RWPE2 (cell line): ENCODE measurements around the gene HS3ST4.

Source experiments
- ATAC-seq: fragments of 200-7000 bp; cut with Tn5 transposase; 3 replicates; pipeline ENCODE4 v1.9.1; 2021; ENCODE audit warnings: low read depth
- DNase-seq: peaks from one replicate; pipeline ENCODE4 v3.0.0-alpha.2; 2020; ENCODE audit warnings: low spot score
- H3K27ac ChIP-seq: fragments of 450-650 bp; 2 replicates; pipeline ENCODE4 v1.5.1; 2017; ENCODE audit warnings: mild to moderate bottlenecking; ENCODE audit not compliant: poor library complexity, severe bottlenecking
- H3K27me3 ChIP-seq: fragments of 250-450 bp; sonication (Bioruptor Pico); 2 replicates; pipeline ENCODE4 v1.5.1; 2021; ENCODE audit warnings: mild to moderate bottlenecking, moderate library complexity; ENCODE audit not compliant: insufficient read depth, poor library complexity, severe bottlenecking
- H3K36me3 ChIP-seq: fragments of 250-450 bp; sonication (Bioruptor Pico); 2 replicates; pipeline ENCODE4 v1.5.1; 2020; ENCODE audit warnings: low read depth, mild to moderate bottlenecking, moderate library complexity
- H3K4me1 ChIP-seq: fragments of 250-450 bp; sonication (Bioruptor Pico); 2 replicates; pipeline ENCODE4 v1.5.1; 2021; ENCODE audit warnings: mild to moderate bottlenecking, moderate library complexity; ENCODE audit not compliant: insufficient read depth, poor library complexity, severe bottlenecking
- H3K4me3 ChIP-seq: fragments of 250-450 bp; sonication (Bioruptor Pico); 2 replicates; pipeline ENCODE4 v1.5.1; 2021; ENCODE audit warnings: mild to moderate bottlenecking, moderate library complexity; ENCODE audit not compliant: severe bottlenecking
- H3K9me3 ChIP-seq: fragments of 250-450 bp; sonication (Bioruptor Pico); 2 replicates; pipeline ENCODE4 v1.5.1; 2021; ENCODE audit warnings: mild to moderate bottlenecking, moderate library complexity; ENCODE audit not compliant: severe bottlenecking
- TF ChIP-seq, protein P1 (sequence below): fragments of 450-650 bp; IDR thresholded peaks from one replicate; pipeline ENCODE4 v1.5.1; 2017; ENCODE audit warnings: mild to moderate bottlenecking, moderate library complexity; ENCODE audit not compliant: poor library complexity, severe bottlenecking

Gene HS3ST4

DNA sequence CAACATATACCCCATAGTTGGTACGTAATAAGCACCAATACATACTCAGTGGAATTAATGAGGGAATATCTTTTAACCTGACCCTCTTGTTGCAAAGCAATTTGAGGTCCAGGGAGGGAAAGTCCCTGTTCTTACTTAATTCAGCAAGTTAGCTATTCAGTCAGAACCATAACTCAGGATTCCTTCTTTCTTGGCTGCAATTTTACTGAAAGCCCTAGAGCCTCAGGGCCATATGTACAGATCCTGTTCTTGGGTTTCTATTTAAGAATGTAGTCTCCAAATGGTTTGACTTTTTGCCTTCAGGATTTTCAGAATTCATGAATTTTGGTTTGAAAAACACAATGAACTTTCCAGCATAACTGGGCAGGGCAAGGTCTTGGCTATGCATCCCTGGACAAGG lies 436.5 kb downstream of the HS3ST4 start:
- Histone ChIP-seq H3K4me3 (no peak overlapping the region), H3K36me3 (no peaks in the 10 kb centered on the region), H3K27me3 (no peaks in the 10 kb centered on the region), H3K27ac (no peak overlapping the region), H3K9me3 (no peaks in the 10 kb centered on the region), H3K4me1 (no peaks in the 10 kb centered on the region)
- DNase-seq, result no peak
- no peak for ATAC-seq
- TF ChIP-seq, protein P1, sequence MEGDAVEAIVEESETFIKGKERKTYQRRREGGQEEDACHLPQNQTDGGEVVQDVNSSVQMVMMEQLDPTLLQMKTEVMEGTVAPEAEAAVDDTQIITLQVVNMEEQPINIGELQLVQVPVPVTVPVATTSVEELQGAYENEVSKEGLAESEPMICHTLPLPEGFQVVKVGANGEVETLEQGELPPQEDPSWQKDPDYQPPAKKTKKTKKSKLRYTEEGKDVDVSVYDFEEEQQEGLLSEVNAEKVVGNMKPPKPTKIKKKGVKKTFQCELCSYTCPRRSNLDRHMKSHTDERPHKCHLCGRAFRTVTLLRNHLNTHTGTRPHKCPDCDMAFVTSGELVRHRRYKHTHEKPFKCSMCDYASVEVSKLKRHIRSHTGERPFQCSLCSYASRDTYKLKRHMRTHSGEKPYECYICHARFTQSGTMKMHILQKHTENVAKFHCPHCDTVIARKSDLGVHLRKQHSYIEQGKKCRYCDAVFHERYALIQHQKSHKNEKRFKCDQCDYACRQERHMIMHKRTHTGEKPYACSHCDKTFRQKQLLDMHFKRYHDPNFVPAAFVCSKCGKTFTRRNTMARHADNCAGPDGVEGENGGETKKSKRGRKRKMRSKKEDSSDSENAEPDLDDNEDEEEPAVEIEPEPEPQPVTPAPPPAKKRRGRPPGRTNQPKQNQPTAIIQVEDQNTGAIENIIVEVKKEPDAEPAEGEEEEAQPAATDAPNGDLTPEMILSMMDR, result no peak

DNA sequence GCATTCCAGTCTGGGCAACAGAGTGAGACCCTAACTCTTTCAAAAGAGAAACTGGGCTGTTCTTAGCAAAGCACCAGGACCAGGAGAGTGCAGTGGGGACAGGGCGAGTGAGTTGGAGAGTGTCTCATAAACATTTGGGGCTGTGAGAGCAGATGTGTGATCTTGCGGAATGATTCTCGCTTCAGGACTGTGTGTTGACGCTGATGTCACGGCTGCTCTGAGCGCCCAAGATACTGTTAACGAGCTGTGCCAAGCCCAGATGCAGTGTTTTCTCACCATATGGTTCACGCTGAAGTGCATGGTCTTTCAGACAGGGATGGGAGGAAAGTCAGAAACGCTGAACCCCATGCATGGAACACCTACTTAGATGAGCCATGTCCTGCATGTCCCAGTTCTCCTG lies 438.2 kb downstream of the HS3ST4 start:
- Histone ChIP-seq H3K27ac (no peak overlapping the region), H3K4me1 (no peaks in the 10 kb centered on the region), H3K4me3 (no peak overlapping the region), H3K27me3 (no peaks in the 10 kb centered on the region), H3K9me3 (no peaks in the 10 kb centered on the region), H3K36me3 (no peaks in the 10 kb centered on the region)
- DNase-seq (no peak), ATAC-seq (no peak)
- TF ChIP-seq, protein P1, result no peak

- TF ChIP-seq, protein P1, result no peak
- no peaks in the 10 kb centered on the region for H3K4me1 ChIP-seq
- H3K27ac ChIP-seq, result no peak overlapping the region
- no peaks in the 10 kb centered on the region for H3K36me3 ChIP-seq
- no peak overlapping the region for H3K4me3 ChIP-seq
- no peaks in the 10 kb centered on the region for H3K27me3 ChIP-seq
- H3K9me3 ChIP-seq, result no peaks in the 10 kb centered on the region
- ATAC-seq, result no peak
- DNase-seq, result no peak
These were observed 441.8 kb downstream of the HS3ST4 start for GRCh38 chr16:26133416-26134093.

DNA sequence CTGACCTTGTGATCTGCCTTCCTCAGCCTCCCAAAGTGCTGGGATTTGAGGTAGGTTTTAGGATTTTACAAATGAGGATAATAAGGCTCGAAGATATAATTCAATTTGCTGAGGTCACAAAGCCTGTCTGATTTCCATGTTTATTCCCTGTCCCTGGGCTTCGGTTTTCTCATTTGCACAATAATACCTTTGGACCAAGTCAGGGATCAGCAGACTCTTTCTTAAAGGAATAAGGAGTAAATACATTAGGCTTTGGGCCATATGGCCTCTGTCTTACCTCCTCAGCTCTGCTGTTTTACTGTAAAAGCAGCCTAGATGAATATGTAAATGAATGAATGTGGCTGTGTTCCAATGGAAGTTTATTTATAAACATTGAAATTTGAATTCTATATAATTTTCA lies 442.8 kb downstream of the HS3ST4 start:
- Histone ChIP-seq H3K4me3 (no peak overlapping the region), H3K27ac (no peak overlapping the region), H3K36me3 (no peaks in the 10 kb centered on the region), H3K4me1 (no peaks in the 10 kb centered on the region), H3K9me3 (no peaks in the 10 kb centered on the region), H3K27me3 (no peaks in the 10 kb centered on the region)
- ATAC-seq (no peak), DNase-seq (no peak)
- TF ChIP-seq, protein P1, result no peak

GRCh38 chr16:26137956-26138355 lies 446.2 kb downstream of the HS3ST4 start:
- Histone ChIP-seq H3K27me3 (no peaks in the 10 kb centered on the region), H3K4me3 (no peak overlapping the region), H3K27ac (no peak overlapping the region), H3K4me1 (no peaks in the 10 kb centered on the region), H3K9me3 (no peaks in the 10 kb centered on the region), H3K36me3 (no peaks in the 10 kb centered on the region)
- ATAC-seq, result no peak
- TF ChIP-seq, protein P1, result no peak
- no peak for DNase-seq
